Colonic mucosa (tissue), 4 donors: Measurements from ENCODE around the gene KEL. TPM values are rescaled to one million over a fixed set of nuclear protein-coding genes. Genes with fewer than 3 reads are reported as not detected.

Source experiments
- DNase-seq: peaks from one replicate; pipeline ENCODE4 v3.0.0-alpha.2; 2020
- H3K27ac ChIP-seq: fragments of 200-600 bp; one replicate; pipeline ENCODE4 v1.8.0; 2021
- H3K27me3 ChIP-seq: fragments of 200-600 bp; one replicate; pipeline ENCODE4 v1.8.0; 2021
- H3K36me3 ChIP-seq: fragments of 200-600 bp; one replicate; pipeline ENCODE4 v1.8.0; 2021
- H3K4me1 ChIP-seq: fragments of 200-600 bp; one replicate; pipeline ENCODE4 v1.8.0; 2021; ENCODE audit warnings: mild to moderate bottlenecking
- H3K4me3 ChIP-seq: fragments of 200-600 bp; one replicate; pipeline ENCODE4 v1.8.0; 2021
- H3K9ac ChIP-seq, 2 donors: one replicate each; pipeline ENCODE4 v1.7.0; 2013; ENCODE audit warnings: control low read depth in 2 of 2, low read depth in 2 of 2, low read length in 2 of 2
- H3K9me3 ChIP-seq: fragments of 200-600 bp; one replicate; pipeline ENCODE4 v1.8.0; 2021
- intact Hi-C: fragments of 100-400 bp; cut with DNase I; formaldehyde crosslinking; loops from one replicate; pipeline ENCODE4 v1.14.1; 2022
- total RNA-seq, 2 donors: library from RNA; stranded (reverse); fragmentation: NEBNext Ultra II Directional in 1 of 2; extraction: Animal tissue kit (Norgen Biotek cat#: 25700) in 1 of 2; gene quantifications; one replicate each; pipeline ENCODE4 v1.2.1, GENCODE V29; 2021
- TF ChIP-seq, protein P1 (sequence below): fragments of 200-600 bp; IDR thresholded peaks from one replicate; pipeline ENCODE4 v1.8.0; 2022; ENCODE audit warnings: antibody characterized with exemption, mild to moderate bottlenecking
- donor health status: healthy.
- donor health status: DM: no; HTN: no; CAD: no.
- donor health status: DM: no; HTN: no; CAD: no.

The KEL gene
- total RNA-seq, 2 donors from 2014 or later = 0.77 TPM; not detected in 1

DNA sequence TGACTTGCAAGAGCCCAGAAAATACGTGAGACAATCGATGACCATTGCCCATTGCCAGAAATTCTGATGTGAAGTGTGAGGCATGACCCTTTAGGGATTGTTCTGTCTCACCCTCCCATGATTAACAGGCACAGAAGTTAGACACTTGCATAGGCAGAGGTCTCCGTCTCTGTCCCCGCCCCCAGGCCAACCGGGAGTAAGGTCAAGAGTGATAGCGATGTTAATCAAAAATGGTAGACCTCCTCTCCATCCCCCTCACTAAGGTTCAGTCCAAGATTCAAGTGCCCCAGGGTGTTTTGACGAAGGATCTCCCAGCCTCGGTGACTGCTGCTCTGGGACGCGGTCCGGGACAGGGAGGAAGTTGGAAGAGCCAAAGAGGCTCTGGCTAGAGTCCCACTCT, 53.9 kb downstream of the KEL start:
- Histone ChIP-seq H3K36me3 (no peaks in the 10 kb centered on the region), H3K9ac (no peak overlapping the region), H3K4me1 (no peaks in the 10 kb centered on the region), H3K9me3 (no peaks in the 10 kb centered on the region), H3K27me3 (no peaks in the 10 kb centered on the region), H3K27ac (no peak overlapping the region), H3K4me3 (no peak overlapping the region)
- DNase-seq = no peak
- TF ChIP-seq, protein P1, sequence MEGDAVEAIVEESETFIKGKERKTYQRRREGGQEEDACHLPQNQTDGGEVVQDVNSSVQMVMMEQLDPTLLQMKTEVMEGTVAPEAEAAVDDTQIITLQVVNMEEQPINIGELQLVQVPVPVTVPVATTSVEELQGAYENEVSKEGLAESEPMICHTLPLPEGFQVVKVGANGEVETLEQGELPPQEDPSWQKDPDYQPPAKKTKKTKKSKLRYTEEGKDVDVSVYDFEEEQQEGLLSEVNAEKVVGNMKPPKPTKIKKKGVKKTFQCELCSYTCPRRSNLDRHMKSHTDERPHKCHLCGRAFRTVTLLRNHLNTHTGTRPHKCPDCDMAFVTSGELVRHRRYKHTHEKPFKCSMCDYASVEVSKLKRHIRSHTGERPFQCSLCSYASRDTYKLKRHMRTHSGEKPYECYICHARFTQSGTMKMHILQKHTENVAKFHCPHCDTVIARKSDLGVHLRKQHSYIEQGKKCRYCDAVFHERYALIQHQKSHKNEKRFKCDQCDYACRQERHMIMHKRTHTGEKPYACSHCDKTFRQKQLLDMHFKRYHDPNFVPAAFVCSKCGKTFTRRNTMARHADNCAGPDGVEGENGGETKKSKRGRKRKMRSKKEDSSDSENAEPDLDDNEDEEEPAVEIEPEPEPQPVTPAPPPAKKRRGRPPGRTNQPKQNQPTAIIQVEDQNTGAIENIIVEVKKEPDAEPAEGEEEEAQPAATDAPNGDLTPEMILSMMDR = no peak
- intact Hi-C loops = no loop called here

DNA sequence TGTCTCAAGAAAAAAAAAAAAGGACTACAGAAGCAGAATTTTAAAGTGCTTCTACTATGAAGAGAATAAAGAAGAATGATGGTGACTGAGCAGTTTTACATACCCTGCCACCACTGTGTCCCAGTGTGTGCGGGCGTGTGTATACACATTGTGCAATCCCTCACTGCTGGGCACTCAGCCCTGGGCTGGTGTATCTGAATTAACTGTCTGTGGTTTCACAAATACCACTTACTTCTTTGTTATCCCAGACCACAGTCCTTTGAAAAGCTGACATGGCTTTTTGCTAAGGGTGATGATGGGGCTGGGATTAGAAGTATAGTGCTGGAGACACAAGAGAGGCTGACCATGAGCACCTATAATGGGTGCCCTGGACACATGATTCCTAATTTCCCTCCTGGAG, 55.5 kb downstream of the KEL start:
- Histone ChIP-seq H3K4me1 (no peaks in the 10 kb centered on the region), H3K9ac (no peak overlapping the region), H3K9me3 (no peaks in the 10 kb centered on the region), H3K27me3 (no peaks in the 10 kb centered on the region), H3K36me3 (no peaks in the 10 kb centered on the region), H3K27ac (no peak overlapping the region), H3K4me3 (no peak overlapping the region)
- intact Hi-C loops = no loop called here
- DNase-seq = no peak
- TF ChIP-seq, protein P1 = no peak

DNA sequence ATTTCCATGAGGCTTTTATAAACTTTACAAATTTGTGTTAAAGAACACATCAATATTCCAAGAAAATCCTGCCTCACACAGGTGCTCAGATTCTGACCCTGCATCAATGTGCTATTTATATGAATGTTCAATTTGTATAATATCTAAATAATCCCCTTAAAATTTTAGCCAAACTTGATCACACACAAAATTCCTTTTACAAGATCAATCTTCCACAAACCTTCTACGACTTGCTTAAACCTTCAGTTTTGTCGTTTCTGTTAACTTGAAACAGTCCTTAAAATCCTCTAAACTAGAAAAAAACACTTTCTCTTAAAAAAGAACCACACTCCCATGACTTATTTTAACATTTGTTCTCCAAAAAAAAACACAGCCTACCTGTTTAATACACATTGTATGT, 56.4 kb downstream of the KEL start:
- H3K27me3 ChIP-seq = no peaks in the 10 kb centered on the region
- H3K4me3 ChIP-seq = no peak overlapping the region
- no peak overlapping the region for H3K9ac ChIP-seq
- H3K4me1 ChIP-seq = no peaks in the 10 kb centered on the region
- intact Hi-C loops = no loop called here
- TF ChIP-seq, protein P1 = no peak
- H3K36me3 ChIP-seq = no peaks in the 10 kb centered on the region
- H3K27ac ChIP-seq = no peak overlapping the region
- no peaks in the 10 kb centered on the region for H3K9me3 ChIP-seq
- DNase-seq = no peak

DNA sequence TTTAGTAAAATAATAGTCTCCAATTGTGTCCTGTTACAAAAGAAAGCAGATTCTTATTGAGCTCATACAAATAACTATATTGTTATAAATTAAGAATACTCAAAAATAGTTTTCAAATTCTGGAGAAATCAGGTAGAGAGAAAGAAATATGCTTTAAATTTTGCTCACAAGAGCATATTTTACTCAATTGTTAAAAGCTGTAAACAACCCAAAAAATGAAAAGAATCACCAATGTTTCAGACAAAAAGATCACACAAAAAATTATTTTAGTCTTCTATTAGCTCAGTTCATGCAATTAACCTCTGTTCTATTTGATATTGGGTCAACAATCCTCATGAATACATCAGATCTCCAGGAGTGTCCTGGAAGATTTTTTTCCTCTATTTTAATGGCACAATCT, 58.0 kb downstream of the KEL start:
- intact Hi-C loops = no loop called here
- Histone ChIP-seq H3K27me3 (no peaks in the 10 kb centered on the region), H3K4me3 (no peak overlapping the region)

DNA sequence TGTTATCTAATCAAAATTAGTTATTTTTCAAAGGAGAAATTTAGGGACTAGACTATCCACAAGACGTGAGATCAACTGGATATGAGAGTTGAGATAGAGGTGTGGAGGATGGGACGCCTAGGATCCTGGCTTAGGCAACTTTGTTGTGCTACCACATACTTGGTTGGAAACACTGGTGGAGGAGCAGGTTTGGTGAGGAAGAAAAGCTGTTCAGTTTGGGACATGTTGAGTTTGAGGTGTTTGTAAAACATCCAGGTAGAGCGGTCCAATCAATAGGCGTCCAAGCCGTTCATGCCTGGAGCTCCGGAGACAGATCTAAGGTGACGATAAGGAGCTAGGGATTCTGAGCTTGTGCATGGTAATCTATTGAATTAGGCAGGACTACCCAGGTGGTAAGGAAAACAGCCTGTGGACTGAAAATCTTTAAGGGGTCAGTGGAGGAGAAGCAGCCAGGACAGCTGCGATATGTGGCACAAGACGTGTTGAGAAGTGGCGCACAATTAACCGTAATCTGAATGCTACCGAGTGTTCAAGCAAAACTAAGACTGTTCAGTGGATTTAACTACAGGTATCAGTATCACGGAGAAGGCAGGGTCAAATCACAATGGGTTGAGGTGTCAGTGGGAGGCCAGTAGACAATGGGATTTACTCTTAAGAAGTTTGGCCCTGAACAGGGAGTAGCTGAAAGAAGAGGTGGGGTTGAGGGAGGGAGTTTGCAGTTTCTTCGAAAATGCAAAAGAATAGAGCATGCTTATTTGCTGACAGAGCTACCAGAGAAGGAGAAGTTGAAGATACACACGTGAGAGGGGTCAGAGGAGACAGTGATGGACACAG, 60.5 kb downstream of the KEL start:
- no peaks in the 10 kb centered on the region for H3K27me3 ChIP-seq
- no peaks in the 10 kb centered on the region for H3K36me3 ChIP-seq
- no peaks in the 10 kb centered on the region for H3K9me3 ChIP-seq
- TF ChIP-seq, protein P1 = no peak
- intact Hi-C loops = no loop called here
- H3K9ac ChIP-seq = no peak overlapping the region
- no peaks in the 10 kb centered on the region for H3K4me1 ChIP-seq
- H3K4me3 ChIP-seq = no peak overlapping the region
- no peak for DNase-seq
- H3K27ac ChIP-seq = no peak overlapping the region

More for the DNA sequence above, 58.0 kb downstream of the KEL start:
- TF ChIP-seq, protein P1 = no peak
- H3K9me3 ChIP-seq = no peaks in the 10 kb centered on the region
- no peaks in the 10 kb centered on the region for H3K4me1 ChIP-seq
- no peak overlapping the region for H3K9ac ChIP-seq
- H3K27ac ChIP-seq = no peak overlapping the region
- no peak for DNase-seq
- H3K36me3 ChIP-seq = no peaks in the 10 kb centered on the region
